SHP77 (cell line): ENCODE data around the gene PARK7.

Experiments used
- DNase-seq, 2 experiments: peaks; one replicate each; lab custom pipeline; 2025; lab: John Stamatoyannopoulos, UW

Gene PARK7

DNA sequence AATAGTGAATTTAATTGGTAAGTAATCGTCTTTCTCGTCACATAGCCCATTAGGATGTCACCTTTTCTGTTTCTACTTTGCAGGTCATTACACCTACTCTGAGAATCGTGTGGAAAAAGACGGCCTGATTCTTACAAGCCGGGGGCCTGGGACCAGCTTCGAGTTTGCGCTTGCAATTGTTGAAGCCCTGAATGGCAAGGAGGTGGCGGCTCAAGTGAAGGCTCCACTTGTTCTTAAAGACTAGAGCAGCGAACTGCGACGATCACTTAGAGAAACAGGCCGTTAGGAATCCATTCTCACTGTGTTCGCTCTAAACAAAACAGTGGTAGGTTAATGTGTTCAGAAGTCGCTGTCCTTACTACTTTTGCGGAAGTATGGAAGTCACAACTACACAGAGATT is 23.3 kb downstream of the PARK7 start:
- no peak for DNase-seq

DNA sequence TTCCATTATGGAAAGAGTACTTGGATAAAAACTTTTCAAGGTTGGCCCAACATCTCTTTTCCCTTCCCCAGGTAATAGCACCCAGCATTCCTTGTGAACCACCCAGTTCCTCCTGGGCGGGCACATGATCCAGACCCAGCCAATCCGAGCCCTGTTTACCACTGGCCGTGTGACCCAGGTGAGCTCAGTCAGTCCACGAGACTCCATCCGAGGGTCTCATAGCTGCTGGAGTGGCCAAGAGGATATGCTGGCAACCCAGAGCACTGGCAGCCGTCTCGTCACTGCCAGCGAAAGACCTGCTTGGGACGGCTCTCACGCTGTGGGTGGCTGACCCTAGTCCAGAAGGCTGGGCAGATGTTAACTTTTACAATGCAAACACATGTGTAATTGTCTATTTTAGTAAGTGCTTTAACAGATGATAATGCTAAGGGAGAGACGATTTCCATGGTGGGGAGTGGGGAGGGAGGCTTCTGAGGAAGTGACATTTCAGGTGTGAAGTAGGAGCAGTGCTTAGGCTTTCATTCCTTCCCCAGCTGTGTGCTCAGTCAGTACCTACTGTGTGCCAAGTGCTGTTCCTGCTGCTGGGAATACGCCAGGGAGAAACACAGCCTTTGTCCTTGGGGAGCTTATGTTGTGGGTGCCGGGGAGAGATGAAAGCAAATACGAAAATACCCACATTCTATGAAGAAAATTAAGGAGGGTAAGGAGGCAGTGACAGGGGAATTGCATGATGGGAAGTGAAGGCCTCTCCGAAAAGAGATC is 24.5 kb downstream of the PARK7 start:
- no peak for DNase-seq

DNA sequence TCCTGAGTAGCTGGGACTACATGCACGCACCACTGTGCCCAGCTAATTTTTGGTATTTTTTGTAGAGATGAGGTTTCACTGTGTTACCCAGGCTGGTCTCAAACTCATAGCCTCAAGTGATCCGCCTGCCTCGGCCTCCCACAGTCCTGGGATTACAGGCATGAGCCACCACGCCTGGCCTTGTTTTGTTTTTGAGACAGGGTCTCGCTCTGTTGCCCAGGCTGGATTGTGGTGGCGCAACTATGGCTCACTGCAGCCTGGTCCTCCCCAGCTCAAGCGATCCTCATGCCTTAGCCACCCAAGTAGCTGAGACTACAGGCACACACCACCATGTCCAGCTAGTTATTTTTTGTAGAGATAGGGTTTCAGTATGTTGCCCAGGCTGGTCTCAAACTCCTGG is 26.0 kb downstream of the PARK7 start:
- no peak for DNase-seq

DNA sequence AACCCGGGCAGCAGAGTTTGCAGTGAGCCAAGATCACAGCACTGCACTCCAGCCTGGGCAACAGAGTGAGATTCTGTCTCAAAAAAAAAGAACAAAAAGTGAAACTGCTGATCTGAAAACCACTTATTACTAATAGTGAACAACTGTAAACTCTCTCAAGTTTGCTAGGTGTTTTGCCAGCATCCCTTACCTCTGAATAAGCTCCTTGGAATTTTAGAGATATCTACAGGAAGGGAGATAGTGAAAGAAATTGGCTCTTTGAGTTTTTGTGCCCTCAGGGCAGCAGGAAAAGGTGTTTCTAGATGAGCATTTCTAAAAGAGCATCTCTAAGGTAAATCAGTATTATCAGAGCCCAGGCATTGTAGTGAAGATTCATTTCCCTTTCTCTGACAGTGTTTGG is 27.1 kb downstream of the PARK7 start:
- DNase-seq = no peak

DNA sequence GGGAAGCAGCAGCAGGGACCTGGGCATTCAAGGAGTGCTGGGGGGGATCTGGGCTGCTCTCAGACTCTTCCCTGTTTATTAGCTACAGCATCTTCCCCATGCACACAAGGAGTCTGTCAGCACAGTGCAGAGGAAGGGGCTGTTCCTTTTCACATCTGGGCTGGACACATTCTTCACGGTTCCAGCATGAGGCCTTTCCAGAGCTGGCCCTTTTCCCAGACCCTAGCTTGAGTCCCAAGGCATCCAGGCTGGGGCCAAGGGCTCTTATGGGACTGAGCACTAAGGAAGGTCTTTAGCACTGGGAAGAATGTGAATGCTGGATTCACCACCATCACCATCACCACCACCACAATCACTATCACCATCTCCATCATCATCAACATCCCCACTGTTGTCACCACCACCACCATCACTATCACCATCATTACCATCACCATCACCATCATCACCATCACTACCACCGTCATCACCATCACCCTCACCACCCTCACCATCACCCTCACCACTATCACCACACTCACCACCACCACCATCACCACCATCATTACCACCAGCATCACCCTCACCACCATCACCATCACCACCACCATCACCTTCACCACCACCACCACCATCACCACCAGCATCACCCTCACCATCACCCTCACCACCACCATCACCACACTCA is 28.4 kb downstream of the PARK7 start:
- no peak for DNase-seq

DNA sequence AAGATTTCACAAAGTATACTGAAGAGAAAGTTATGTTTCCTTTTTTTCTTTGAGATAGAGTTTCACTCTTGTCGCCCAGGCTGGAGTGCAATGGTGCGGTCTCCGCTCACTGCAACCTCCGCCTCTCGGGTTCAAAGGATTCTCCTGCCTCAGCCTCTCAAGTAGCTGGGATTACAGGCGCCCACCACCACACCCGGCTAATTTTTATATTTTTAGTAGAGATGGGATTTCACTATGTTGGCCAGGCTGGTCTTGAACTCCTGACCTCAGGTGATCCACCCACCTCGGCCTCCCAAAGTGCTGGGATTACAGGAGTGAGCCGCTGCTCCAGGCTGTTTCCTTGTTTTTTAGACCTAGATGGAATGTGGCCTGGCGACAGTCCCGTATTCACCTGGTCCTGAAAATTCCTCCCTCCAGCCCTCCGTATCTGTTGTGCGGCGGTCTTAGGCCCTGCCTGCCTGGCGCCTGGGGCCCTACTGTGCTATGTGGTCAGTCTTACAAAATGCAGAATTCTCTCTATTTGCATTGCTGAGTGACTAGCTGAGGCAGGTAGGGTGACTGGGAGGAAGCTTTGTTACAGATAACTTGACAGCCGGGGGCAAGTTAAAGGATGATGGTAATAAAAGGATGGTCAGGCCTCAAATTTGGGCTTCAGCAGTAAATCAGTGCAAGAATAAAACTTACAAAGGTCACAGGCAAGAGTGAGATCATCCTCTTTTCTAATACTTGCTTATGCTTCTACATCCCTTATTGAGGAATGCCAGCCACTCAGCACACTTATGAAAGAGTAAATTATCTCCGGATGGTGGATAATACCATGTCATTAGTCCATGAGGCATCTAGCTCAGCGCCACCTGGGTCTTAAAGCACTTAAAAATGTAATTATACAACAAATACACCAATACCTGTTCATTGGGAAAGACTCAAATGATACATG is 30.3 kb downstream of the PARK7 start:
- DNase-seq = no peak

DNA sequence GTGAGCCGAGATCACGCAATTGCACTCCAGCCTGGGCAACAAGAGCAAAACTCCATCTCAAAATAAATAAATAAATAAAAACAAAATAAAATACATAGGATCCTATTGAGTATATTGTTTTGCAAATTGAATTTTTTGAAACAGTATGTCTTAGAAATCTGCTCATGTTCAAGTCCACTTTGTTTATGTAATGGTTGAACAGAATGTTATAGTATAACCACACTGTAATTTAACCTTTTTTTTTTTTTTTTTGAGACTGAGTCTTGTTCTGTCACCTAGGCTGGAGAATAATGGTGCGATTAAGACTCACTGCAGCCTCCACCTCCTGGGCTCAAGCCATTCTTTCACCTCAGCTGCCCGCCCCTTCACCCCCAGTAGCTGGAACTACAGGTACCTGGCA is 31.4 kb downstream of the PARK7 start:
- DNase-seq = no peak

DNA sequence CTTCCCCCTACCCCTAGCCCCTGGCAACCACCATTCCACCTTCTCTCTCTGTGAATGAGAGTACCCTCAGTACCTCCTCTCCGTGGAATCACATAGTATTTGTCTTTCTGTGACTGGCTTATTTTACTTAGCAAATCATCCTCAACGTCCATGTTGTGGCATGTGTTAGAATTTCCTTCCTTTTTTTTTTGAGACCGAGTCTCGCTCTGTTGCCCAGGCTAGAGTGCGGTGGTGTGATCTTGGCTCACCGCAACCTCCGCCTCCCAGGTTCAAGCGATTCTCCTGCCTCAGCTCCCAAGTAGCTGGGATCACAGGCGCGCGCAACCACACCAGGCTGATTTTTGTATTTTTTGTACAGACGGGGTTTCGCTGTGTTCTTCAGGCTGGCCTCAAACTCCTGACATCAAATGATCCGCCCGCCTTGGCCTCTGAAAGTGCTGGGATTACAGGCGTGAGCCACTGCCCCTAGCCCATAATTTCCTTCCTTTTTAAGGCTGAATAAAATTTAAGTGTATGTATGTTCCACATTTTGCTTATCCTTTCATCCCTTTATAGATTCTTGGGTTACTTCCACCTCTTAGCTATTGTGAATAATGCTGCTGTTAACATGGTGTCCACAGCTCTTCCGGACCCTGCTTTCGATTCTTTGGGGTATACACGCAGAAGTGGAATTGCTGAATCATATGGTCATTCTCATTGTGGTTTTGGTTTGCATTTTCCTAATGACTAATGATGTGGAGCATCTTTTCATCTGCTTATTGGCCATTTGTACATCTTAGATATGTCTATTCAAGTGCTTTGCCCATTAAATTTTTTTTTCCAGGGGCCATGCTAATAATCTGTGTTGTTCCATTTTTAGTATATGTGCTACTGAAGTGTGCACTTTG is 32.3 kb downstream of the PARK7 start:
- no peak for DNase-seq

DNA sequence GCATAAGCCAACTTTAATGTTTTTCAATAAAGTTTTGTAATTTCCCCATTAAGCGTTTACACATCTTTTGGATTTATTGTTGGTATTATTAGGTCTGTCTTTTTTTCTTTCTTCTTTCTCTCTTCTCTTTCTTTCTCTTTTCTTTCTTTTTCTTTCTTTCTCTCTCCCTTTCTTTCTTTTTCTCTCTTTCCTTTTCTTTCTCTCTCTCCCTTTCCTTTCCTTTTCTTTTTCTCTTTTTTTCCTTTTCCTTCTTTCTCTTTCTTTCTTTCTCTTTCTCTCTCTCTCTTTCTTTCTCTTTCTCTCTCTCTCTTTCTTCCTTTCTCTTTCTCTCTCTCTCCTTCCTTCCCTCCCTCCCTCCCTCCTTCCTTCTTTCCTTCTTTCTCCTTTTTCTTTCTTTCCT is 33.3 kb downstream of the PARK7 start:
- no peak for DNase-seq

DNA sequence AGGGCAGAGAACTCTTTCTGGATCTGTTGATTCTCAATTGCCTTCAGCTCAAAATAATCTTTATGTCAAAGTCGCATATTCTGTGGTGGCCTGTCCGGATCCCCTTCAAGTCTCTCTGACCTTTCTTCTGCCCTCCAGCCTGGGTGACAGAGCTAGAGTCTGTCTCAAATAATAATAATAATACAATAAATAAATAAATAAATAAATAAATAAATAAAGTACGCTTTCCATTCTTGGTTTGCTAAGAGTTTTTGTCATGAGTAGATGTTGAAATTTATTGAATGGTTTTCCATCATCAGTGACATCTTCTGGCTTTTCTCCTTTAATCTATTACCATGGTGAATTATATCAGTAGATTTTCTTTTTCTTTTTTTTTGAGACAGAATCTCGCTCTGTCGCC is 33.9 kb downstream of the PARK7 start:
- DNase-seq = no peak

DNA sequence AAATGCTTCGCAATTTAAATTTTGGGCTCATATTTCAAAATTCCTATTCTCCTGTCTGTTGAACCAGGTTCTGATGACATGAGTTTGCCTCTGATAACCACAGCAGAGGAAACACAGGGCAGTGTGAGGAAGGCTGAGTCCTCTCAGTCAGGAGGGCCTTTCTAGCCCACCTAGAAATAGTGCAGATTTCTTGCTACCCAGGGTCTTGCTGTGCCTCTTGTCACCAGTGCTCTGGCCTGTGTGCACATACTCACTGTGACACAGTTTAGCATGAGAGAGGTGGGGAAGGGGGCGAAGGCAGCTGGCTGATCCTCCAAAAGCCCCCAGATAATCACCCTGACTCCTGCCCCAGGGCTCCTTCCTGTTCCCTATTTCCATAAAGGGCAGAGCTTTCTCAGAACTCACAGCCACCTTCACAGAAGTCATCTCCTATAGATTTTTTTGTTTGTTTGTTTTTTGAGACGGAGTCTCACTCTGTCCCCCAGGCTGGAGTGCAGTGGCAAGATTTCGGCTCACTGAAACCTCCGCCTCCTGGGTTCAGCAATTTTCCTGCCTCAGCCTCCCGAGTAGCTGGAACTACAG is 40.9 kb downstream of the PARK7 start:
- no peak for DNase-seq

DNA sequence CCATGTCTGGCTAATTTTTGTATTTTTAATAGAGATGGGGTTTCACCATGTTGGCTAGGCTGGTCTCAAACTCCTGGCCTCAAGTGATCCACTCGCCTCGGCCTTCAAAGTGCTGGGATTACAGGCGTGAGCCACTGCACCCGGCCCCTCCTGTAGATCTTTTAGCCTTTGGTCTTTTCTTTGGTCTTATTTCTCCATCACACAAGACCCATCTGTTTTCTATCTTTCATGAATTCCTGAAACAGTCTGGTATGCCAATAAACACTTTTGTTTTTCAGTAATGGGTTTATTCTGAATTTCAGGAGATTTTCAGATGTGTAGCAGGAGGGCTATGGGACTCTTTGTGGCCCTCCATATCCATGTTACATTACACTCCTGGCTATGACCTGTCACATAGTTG is 41.4 kb downstream of the PARK7 start:
- no peak for DNase-seq

DNA sequence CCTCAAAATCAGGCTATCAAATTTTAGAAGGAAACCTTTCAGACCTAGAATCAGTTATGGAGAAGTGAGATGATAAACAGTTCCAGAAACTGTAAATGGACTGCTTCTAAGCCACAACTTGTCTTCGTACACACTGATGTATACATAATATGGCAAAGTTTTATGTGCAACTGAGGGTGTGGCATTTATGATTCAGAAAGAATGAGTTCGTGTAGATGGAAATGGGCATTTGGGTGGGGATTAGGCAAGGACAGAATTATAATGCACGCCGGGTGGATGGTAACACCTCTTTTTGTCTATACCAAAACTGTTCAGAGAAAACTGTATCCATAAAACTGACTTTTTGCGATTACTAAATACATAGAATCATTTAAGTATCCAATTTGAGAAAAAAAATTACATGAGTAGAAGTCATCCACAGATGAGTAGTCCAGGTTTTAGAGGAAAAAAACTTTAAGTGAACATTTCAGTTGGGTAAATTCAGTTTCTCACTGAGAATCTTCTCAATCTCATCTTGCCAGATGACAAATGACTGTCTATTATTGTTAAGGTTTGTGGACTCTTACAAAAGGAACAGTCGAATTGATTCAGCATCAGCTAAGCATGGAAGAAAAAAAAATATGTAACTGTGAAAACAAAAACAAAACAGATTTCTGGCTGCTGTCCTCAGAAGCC is 42.1 kb downstream of the PARK7 start:
- no peak for DNase-seq

DNA sequence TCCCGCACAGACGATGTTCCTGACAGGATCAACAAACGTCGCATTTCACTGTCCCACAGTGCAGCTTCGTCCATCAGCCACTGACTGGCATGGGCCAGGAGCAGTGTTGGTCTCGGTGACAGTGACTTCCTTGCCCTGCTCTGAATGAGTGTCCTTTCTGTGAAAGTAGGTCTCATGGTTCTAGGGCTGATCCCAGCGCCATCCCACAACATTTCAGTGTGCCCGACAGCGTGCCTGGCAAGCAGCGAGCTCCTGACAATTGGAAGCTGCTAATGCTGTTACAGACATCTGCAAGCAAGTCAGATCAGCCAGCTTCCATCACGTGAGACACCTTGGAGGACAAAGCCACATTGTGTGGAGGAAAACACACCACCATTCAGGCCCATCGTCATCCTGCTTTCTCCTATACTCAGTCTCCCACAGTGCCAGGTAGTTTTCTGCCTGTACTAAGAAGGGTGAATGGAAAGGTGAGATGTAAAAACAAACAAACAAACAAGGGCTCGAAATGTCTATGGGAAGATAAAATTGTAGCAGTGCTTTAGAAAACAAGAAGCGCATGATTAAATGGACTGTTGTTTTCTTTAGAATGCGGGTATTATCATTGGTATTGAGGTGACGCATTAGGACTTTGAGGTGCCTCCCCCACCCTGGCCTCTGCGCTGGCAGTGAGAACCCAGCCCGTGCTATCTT is 42.7 kb downstream of the PARK7 start:
- DNase-seq = no peak

DNA sequence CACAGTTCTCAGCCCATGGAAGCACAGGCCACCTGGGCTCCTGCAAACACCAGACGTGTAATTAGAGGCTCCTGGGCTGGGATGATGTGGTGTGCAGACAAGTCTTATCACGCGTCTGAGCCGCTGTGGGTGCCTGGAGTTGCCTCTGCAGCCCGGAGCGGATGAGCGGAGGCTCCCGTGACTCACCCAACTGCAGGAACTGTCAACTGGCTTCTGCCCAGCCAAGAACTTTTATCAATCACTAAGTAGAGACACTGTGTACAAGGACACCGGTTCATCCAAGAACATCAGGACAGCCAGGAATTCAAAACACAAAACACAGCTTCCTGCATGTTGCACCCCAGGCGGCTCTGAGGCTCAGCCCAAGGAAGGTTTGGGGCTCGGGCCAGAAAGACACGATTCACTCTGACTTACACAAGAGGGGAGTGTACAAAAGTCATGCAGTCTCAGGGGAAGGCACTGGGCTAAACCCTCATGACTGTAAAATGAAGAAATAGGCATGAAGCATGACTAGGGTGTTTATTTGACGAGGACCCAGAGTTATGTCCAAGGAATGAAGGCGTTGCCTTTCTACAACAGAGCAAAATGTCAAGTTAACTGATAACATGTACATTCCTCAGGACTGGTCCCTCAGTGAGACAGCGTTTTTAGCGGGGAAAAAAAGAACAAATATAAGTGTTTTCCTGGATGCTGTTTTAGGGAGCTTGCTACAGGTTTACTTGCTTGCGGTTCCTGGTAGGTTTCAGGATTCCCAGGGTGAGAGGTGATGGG is 43.5 kb downstream of the PARK7 start:
- DNase-seq = no peak

DNA sequence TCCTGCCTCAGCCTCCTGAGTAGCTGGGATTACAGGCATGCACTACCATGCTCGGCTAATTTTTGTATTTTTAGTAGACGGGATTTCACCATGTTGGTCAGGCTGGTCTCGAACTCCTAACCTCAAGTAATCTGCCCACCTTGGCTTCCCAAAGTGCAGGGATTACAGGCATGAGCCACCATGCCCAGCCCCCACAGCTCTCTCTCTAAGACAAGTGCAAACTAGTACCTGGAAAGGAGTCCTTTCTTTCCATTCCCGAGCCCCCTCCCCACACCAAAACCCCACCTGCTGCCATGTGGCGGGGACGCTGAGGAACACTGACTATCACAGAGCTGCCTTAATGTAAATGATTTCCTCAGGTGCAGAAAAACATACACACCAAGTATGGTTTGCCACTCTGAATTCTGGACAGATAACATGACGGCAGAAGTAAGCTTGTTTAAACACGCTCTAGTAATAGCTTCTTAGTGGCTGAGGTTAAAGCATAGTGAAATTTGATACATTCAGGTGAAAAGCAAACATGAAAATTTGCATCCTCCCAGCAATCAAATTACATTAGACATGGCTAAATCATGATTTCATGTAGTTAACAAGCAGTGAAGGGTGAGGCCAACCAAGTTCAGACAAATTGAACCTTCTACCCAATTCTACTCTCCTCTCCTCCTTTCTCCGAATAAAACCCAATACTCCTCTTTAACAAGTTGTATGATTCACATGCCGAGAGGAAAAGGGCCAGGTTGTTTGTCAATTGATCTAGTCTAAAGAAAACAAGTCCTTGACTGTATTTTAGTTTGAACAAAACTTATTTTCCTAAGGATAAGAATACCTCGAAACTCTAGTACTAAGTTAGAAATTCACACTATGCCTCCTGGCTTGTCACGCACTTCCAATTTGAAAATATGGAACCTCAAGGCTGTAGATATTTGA is 44.8 kb downstream of the PARK7 start:
- no peak for DNase-seq

DNA sequence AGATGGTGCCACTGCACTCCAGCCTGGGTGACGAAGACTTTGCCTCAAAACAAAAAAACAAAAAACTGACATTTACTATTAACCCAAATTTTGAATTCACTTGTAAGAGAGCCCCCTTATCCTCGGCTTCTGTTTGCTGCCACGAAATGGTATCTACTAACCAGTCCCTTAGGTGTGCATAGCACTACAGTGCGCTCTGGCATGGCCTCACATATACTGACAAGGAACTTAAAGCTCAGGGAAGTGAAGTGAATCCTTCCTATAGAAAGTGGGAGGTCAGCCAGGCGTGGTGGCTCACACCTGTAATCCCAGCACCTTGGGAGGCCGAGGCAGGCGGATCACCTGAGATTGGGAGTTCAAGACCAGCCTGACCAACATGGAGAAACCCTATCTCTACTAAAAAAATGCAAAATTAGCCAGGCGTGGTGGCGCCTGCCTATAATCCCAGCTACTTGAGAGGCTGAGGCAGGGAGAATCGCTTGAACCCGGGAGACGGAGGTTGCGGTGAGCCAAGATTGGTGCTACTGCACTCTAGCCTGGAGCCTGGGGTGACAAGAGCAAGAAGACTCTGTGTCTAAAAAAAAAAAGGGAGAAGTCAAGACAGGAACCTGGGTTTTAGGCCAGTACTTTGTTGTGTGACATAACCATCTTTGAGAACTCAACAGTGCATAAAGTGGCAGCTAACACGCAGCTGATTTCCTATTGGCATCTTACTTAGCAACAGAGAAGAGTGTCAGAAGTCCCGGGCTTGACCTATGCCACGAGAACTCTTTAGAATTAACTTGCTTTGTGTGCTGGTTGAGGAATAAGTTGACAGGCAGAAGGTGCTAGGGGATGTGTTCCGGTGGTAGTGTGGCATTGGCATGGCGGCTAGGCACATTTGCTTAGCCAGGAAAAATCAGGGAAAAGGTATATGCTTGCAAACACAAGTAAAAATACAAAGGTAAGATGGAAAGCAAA is 47.8 kb downstream of the PARK7 start:
- DNase-seq = no peak
